Sigmoid colon (tissue), 4 donors: ENCODE data around the gene TMEM229B.

ENCODE experiments used
- POLR2A ChIP-seq, 2 donors: fragments of 450-650 bp; IDR thresholded peaks; one replicate each; pipeline ENCODE4 v1.6.1; 2016; ENCODE audit warnings: antibody characterized with exemption in 2 of 2, mild to moderate bottlenecking in 2 of 2, moderate library complexity in 2 of 2
- POLR2AphosphoS5 ChIP-seq, 4 donors: sonication (generic); formaldehyde crosslinking; IDR thresholded peaks; one replicate each; pipeline ENCODE4 v1.6.1; 2017; ENCODE audit warnings: antibody characterized with exemption in 4 of 4
- TF ChIP-seq, protein P1 (sequence below), 4 experiments: fragments of 450-650 bp in 3 of 4; fragments of 200-600 bp in 1 of 4; IDR thresholded peaks; one replicate each; pipeline ENCODE4 v1.5.1; 2016 to 2019; ENCODE audit warnings: antibody characterized with exemption in 4 of 4, mild to moderate bottlenecking in 3 of 4, moderate library complexity in 2 of 4

DNA sequence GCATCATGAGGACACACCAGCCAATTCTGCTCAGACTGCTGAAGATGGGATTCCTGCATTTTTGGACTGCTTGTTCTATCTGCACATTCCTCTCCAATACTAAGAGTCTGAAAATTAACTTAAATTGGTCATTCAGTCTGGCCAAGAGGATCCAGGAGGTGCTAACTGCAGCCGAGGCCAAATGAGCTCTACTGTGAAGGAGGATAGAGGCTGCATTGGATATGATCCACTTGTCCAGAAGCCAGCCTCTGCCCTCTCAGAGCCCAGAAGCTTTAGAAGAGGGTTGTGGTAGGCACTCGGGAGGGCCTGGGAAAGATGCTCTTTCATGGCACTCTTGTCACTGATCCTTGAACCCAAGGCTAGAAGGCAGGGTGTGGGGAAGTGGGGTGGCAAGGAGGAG, 39.4 kb downstream of the TMEM229B start:
- TF ChIP-seq, protein P1, sequence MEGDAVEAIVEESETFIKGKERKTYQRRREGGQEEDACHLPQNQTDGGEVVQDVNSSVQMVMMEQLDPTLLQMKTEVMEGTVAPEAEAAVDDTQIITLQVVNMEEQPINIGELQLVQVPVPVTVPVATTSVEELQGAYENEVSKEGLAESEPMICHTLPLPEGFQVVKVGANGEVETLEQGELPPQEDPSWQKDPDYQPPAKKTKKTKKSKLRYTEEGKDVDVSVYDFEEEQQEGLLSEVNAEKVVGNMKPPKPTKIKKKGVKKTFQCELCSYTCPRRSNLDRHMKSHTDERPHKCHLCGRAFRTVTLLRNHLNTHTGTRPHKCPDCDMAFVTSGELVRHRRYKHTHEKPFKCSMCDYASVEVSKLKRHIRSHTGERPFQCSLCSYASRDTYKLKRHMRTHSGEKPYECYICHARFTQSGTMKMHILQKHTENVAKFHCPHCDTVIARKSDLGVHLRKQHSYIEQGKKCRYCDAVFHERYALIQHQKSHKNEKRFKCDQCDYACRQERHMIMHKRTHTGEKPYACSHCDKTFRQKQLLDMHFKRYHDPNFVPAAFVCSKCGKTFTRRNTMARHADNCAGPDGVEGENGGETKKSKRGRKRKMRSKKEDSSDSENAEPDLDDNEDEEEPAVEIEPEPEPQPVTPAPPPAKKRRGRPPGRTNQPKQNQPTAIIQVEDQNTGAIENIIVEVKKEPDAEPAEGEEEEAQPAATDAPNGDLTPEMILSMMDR (IDR thresholded peaks at IDR 0.05): no peak
- TF ChIP-seq POLR2AphosphoS5 (IDR thresholded peaks at IDR 0.05): no peak
- TF ChIP-seq POLR2A (IDR thresholded peaks at IDR 0.05): no peak
